Right atrium auricular region (tissue), 2 donors: ENCODE data around the gene PHC2. TPM values are rescaled to one million over a fixed set of nuclear protein-coding genes. Genes with fewer than 3 reads are reported as not detected.

Experiments
- DNase-seq: peaks from one replicate; pipeline ENCODE4 v3.0.0-alpha.2; 2019; ENCODE audit warnings: low spot score
- H3K27ac ChIP-seq, 2 donors: fragments of 200-600 bp; sonication (generic); 1 replicate in 1 of 2; 2 replicates in 1 of 2; pipeline ENCODE4 v1.5.1; 2016 to 2019
- H3K27me3 ChIP-seq, 2 donors: fragments of 200-600 bp; sonication (generic); one replicate each; pipeline versions ENCODE4 v1.5.1 to v1.6.0; 2017 to 2019
- H3K36me3 ChIP-seq: fragments of 200-600 bp; sonication (generic); one replicate; pipeline ENCODE4 v1.5.1; 2016
- H3K4me1 ChIP-seq, 2 donors: fragments of 200-600 bp; sonication (generic); one replicate each; pipeline versions ENCODE4 v1.5.1 to v1.6.0; 2017 to 2019
- H3K4me3 ChIP-seq, 2 donors: fragments of 200-600 bp; sonication (generic); 1 replicate in 1 of 2; 2 replicates in 1 of 2; pipeline ENCODE4 v1.5.1; 2017 to 2019; ENCODE audit warnings: mild to moderate bottlenecking in 1 of 2, moderate library complexity in 1 of 2
- H3K9me3 ChIP-seq, 2 donors: fragments of 200-600 bp; sonication (generic); one replicate each; pipeline ENCODE4 v1.5.1; 2019
- CTCF ChIP-seq, 2 donors: fragments of 200-600 bp; sonication (generic); IDR thresholded peaks; one replicate each; pipeline ENCODE4 v1.5.1; 2019; ENCODE audit warnings: antibody characterized with exemption in 2 of 2
- total RNA-seq, 2 donors: library from RNA; depleted of rRNA; stranded (reverse); fragments of >200 nt; gene quantifications; one replicate each; pipeline ENCODE4 v1.1.0, GENCODE V29; 2016

Gene PHC2
- total RNA-seq, 2 donors from 2014 or later, result 98.4 to 144 TPM

DNA sequence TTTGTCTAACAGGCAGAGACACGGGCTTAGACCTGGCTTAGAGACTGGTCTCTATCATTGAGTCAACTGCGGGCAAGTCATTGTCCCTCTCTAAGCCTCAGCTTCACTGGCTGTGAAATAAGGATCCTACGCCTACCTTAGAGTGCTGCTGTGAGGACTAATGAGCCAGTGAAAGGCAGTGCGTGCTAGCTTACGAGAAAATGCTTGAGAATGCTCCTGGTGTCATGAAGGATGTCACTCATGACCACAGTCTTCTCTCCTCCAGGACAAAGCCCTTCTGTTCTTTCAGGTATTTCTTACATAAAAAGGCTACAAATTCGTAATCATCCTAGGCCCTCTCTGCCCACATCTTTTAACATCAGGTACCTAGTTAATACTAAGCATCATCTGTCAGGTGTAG, 93.5 kb downstream of the PHC2 start:
- Histone ChIP-seq H3K27ac (peak overlapping the region; percentile 99 to 100), H3K27me3 (no peaks in the 10 kb centered on the region), H3K4me1 (peaks cover 0 to 100% of the 10 kb centered on the region in 2 donors), H3K4me3 (no peak overlapping the region), H3K36me3 (peaks cover 33% of the 10 kb centered on the region), H3K9me3 (no peaks in the 10 kb centered on the region)
- no peak for DNase-seq
- no peak for TF ChIP-seq CTCF (IDR thresholded peaks at IDR 0.05)

- no peak for DNase-seq
- TF ChIP-seq CTCF (IDR thresholded peaks at IDR 0.05), result no peak
- Histone ChIP-seq H3K36me3 (peaks cover 39% of the 10 kb centered on the region), H3K4me1 (peaks cover 0 to 100% of the 10 kb centered on the region in 2 donors), H3K4me3 (no peak overlapping the region), H3K9me3 (no peaks in the 10 kb centered on the region), H3K27me3 (no peaks in the 10 kb centered on the region), H3K27ac (peak overlapping the region; percentile 99 to 100)
These were observed 94.3 kb downstream of the PHC2 start for GRCh38 chr1:33336580-33336979.

GRCh38 chr1:33335020-33335419, 95.9 kb downstream of the PHC2 start:
- Histone ChIP-seq H3K4me1 (peaks cover 0 to 93% of the 10 kb centered on the region in 2 donors), H3K27ac (peak overlapping the region; percentile 71 to 99), H3K9me3 (no peaks in the 10 kb centered on the region), H3K27me3 (no peaks in the 10 kb centered on the region), H3K4me3 (no peak overlapping the region), H3K36me3 (peaks cover 51% of the 10 kb centered on the region)
- DNase-seq, result peak; percentile 58
- no peak for TF ChIP-seq CTCF (IDR thresholded peaks at IDR 0.05)

GRCh38 chr1:33334081-33334552, 96.8 kb downstream of the PHC2 start:
- H3K4me1 ChIP-seq, result peaks cover 0 to 84% of the 10 kb centered on the region in 2 donors
- peaks cover 60% of the 10 kb centered on the region for H3K36me3 ChIP-seq
- DNase-seq, result peak; percentile 95
- no peaks in the 10 kb centered on the region for H3K27me3 ChIP-seq
- no peaks in the 10 kb centered on the region for H3K9me3 ChIP-seq
- peak overlapping the region; percentile 71 to 99 for H3K27ac ChIP-seq
- no peak for TF ChIP-seq CTCF (IDR thresholded peaks at IDR 0.05)
- H3K4me3 ChIP-seq, result peak overlapping the region in 1 of 2 donors; percentile 2

DNA sequence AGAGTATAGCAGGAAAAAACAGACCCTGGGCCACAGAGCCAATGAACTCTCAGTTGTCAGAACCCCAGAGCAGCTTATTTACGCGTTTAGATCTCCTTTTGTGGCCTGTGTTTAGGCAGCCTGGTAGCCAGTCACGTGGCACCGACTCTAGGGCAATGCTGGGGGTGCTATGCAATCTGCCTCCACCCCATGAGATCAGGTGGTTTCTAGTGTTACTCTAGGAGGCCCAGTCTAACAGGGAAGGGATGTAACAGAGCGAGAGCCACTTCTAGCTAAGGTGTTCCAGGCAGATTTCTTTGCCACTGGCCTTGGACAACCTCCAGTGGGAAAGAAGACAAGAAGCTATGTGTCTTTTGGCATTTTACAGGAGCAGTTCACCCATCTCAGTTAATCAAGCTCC, 98.0 kb downstream of the PHC2 start:
- Histone ChIP-seq H3K9me3 (no peaks in the 10 kb centered on the region), H3K27me3 (no peaks in the 10 kb centered on the region), H3K4me3 (no peak overlapping the region), H3K36me3 (peaks cover 72% of the 10 kb centered on the region), H3K27ac (peak overlapping the region; percentile 71 to 99), H3K4me1 (peaks cover 0 to 83% of the 10 kb centered on the region in 2 donors)
- no peak for TF ChIP-seq CTCF (IDR thresholded peaks at IDR 0.05)
- DNase-seq, result no peak

DNA sequence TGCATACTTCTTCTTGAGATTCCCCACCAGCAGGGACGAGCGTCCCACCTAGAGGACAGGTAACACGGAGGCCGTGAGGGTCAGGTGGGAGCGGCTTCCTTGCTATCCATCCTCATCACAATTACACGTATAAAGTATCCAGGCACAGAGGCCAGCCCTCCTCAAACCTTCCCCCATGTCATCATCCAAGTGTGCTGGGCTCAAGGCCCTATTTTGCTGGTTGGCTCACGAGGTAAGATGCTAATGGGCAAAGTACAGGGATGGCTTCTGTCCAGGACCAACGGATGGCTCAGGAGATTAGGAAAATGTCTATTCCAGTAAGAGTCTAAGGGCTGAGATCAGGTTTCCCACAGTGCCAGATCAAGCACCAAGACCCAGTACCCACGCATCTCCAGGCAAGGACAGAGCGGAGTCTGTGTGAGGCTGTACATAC, 98.5 kb downstream of the PHC2 start:
- TF ChIP-seq CTCF (IDR thresholded peaks at IDR 0.05), result no peak
- peaks cover 77% of the 10 kb centered on the region for H3K36me3 ChIP-seq
- H3K27ac ChIP-seq, result peak overlapping the region; percentile 71 to 99
- H3K27me3 ChIP-seq, result no peaks in the 10 kb centered on the region
- DNase-seq, result no peak
- no peak overlapping the region for H3K4me3 ChIP-seq
- peaks cover 0 to 83% of the 10 kb centered on the region in 2 donors for H3K4me1 ChIP-seq
- H3K9me3 ChIP-seq, result no peaks in the 10 kb centered on the region
